CD4-positive, alpha-beta T cell treated with Interleukin-1 beta for 1 hour (primary cell): ENCODE measurements around the gene NFKB1.

Source experiments
- DNase-seq, 2 donors: peaks; one replicate each; pipeline ENCODE4 v3.0.0-alpha.2; 2020 to 2022

Gene NFKB1

GRCh38 chr4:102533904-102534303 is 32.7 kb downstream of the NFKB1 start:
- no peak for DNase-seq

GRCh38 chr4:102534845-102535244 is 33.7 kb downstream of the NFKB1 start:
- no peak for DNase-seq

GRCh38 chr4:102535398-102536082 is 34.4 kb downstream of the NFKB1 start:
- DNase-seq = peak in 1 of 2 donors; percentile 39

- no peak for DNase-seq
These were observed 35.6 kb downstream of the NFKB1 start for GRCh38 chr4:102536768-102537167.

GRCh38 chr4:102537269-102537668 is 36.1 kb downstream of the NFKB1 start:
- DNase-seq = no peak

- no peak for DNase-seq
These were observed 40.5 kb downstream of the NFKB1 start for GRCh38 chr4:102541697-102542096.

GRCh38 chr4:102543030-102543928 is 42.1 kb downstream of the NFKB1 start:
- DNase-seq = no peak

GRCh38 chr4:102546635-102547034 is 45.5 kb downstream of the NFKB1 start:
- no peak for DNase-seq

- DNase-seq = no peak
These were observed 46.8 kb downstream of the NFKB1 start for GRCh38 chr4:102547973-102548372.

GRCh38 chr4:102551958-102552565 is 50.9 kb downstream of the NFKB1 start:
- no peak for DNase-seq

GRCh38 chr4:102552781-102553180 is 51.6 kb downstream of the NFKB1 start:
- peak in 1 of 2 donors; percentile 47 for DNase-seq

GRCh38 chr4:102553982-102554381 is 52.8 kb downstream of the NFKB1 start:
- DNase-seq = no peak

- no peak for DNase-seq
These were observed 53.3 kb downstream of the NFKB1 start for GRCh38 chr4:102554482-102554881.

GRCh38 chr4:102554992-102555391 is 53.8 kb downstream of the NFKB1 start:
- DNase-seq = no peak

- DNase-seq = no peak
These were observed 56.5 kb downstream of the NFKB1 start for GRCh38 chr4:102557636-102558035.

GRCh38 chr4:102560115-102560514 is 59.0 kb downstream of the NFKB1 start:
- no peak for DNase-seq

- DNase-seq = no peak
These were observed 59.6 kb downstream of the NFKB1 start for GRCh38 chr4:102560571-102561341.

- DNase-seq = no peak
These were observed 61.8 kb downstream of the NFKB1 start for GRCh38 chr4:102563000-102563399.

GRCh38 chr4:102564399-102565059 is 63.4 kb downstream of the NFKB1 start:
- peak in 1 of 2 donors; percentile 45 for DNase-seq

- DNase-seq = no peak
These were observed 64.5 kb downstream of the NFKB1 start for GRCh38 chr4:102565696-102566095.

GRCh38 chr4:102566426-102566825 is 65.3 kb downstream of the NFKB1 start:
- DNase-seq = no peak

GRCh38 chr4:102567427-102567826 is 66.3 kb downstream of the NFKB1 start:
- no peak for DNase-seq
